Mesendoderm (in vitro differentiated cells): Measurements from ENCODE around the gene NDUFS1. TPM values are rescaled to one million over a fixed set of nuclear protein-coding genes. Genes with fewer than 3 reads are reported as not detected.
"Not testable (repeated sequence)": the region's sequence is repeated elsewhere in the genome, so short reads cannot be mapped to it uniquely, and the experiment has no call there.

Source experiments
- DNase-seq: peaks from one replicate; pipeline ENCODE4 v3.0.0; 2013
- H2AK5ac ChIP-seq: 2 replicates; pipeline ENCODE4 v1.6.1; 2013; ENCODE audit warnings: low read length, inconsistent platforms
- H2BK120ac ChIP-seq: 2 replicates; pipeline ENCODE4 v1.6.1; 2013; ENCODE audit warnings: low read depth, mild to moderate bottlenecking, low read length, moderate library complexity, mixed read lengths
- H2BK15ac ChIP-seq: replicated peaks from 2 replicates; pipeline ENCODE4 v1.6.1; 2013; ENCODE audit warnings: low read depth, mild to moderate bottlenecking, moderate library complexity
- H2BK5ac ChIP-seq: 2 replicates; pipeline ENCODE4 v1.6.1; 2013; ENCODE audit warnings: low read length, inconsistent platforms
- H3K18ac ChIP-seq: 2 replicates; pipeline ENCODE4 v1.6.1; 2013; ENCODE audit warnings: mild to moderate bottlenecking, low read length, mixed read lengths
- H3K23ac ChIP-seq: one replicate; pipeline ENCODE4 v1.6.1; 2013; ENCODE audit warnings: low read length
- H3K27ac ChIP-seq: 2 replicates; pipeline ENCODE4 v1.5.1; 2013; ENCODE audit warnings: low read depth, mild to moderate bottlenecking, inconsistent platforms, low read length, moderate library complexity
- H3K27me3 ChIP-seq: 2 replicates; pipeline ENCODE4 v1.6.1; 2013; ENCODE audit warnings: low read length, control low read depth, mild to moderate bottlenecking, inconsistent platforms; ENCODE audit not compliant: insufficient read depth, poor library complexity
- H3K36me3 ChIP-seq: 2 replicates; pipeline ENCODE4 v1.6.1; 2013; ENCODE audit warnings: low read length, inconsistent platforms; ENCODE audit not compliant: control insufficient read depth, insufficient read depth
- H3K4ac ChIP-seq: one replicate; pipeline ENCODE4 v1.6.1; 2013; ENCODE audit warnings: low read depth, mild to moderate bottlenecking, low read length, moderate library complexity
- H3K4me1 ChIP-seq: 2 replicates; pipeline ENCODE4 v1.6.1; 2013; ENCODE audit warnings: low read depth, low read length, inconsistent platforms; ENCODE audit not compliant: control insufficient read depth
- H3K4me2 ChIP-seq: 2 replicates; pipeline ENCODE4 v1.6.1; 2013; ENCODE audit warnings: low read length
- H3K4me3 ChIP-seq: 2 replicates; pipeline ENCODE4 v1.5.1; 2013; ENCODE audit warnings: mild to moderate bottlenecking, low read length
- H3K56ac ChIP-seq: one replicate; pipeline ENCODE4 v1.6.1; 2013; ENCODE audit warnings: low read length
- H3K79me1 ChIP-seq: 2 replicates; pipeline ENCODE4 v1.6.1; 2013; ENCODE audit warnings: low read length, inconsistent platforms
- H3K79me2 ChIP-seq: 2 replicates; pipeline ENCODE4 v1.6.1; 2013; ENCODE audit warnings: mild to moderate bottlenecking, low read length; ENCODE audit not compliant: control insufficient read depth, insufficient read depth
- H3K9ac ChIP-seq: 2 replicates; pipeline ENCODE4 v1.6.1; 2013; ENCODE audit warnings: low read length, inconsistent platforms
- H4K5ac ChIP-seq: one replicate; pipeline ENCODE4 v1.6.1; 2013; ENCODE audit warnings: low read length
- H4K8ac ChIP-seq: one replicate; pipeline ENCODE4 v1.6.1; 2013; ENCODE audit warnings: low read depth, mild to moderate bottlenecking, control low read depth, low read length, moderate library complexity
- WGBS: extraction: QIAGEN DNeasy Blood & Tissue Kit; methylation state at CpG from one replicate; pipeline ENCODE4 v1.1.7; 2013; ENCODE audit warnings: low lambda C conversion rate, missing lambda C conversion rate; ENCODE audit not compliant: insufficient coverage; ENCODE audit errors: extremely low coverage; 5-methylcytosine and 5-hydroxymethylcytosine counted together
- polyA plus RNA-seq, 2 experiments: library from polyadenylated mRNA; stranded (reverse); fragments of 200-250 nt; gene quantifications; one replicate each; pipeline ENCODE4 v1.2.3, GENCODE V29; 2013

The NDUFS1 gene
- polyA plus RNA-seq (2013, experiment 1 of 2) = 42.4 TPM
- polyA plus RNA-seq (2013, experiment 2 of 2) = 43.2 TPM

- no peak within 1 kb of the TSS for H2BK120ac ChIP-seq
- peak within 1 kb of the TSS; percentile 95 for H3K4ac ChIP-seq
- H3K79me1 ChIP-seq = peaks cover 4% of the 10 kb centered on the region
- H2BK15ac ChIP-seq = no peak within 1 kb of the TSS
- no peak within 1 kb of the TSS for H4K5ac ChIP-seq
- peak within 1 kb of the TSS; percentile 100 for H3K56ac ChIP-seq
- H3K79me2 ChIP-seq = peaks cover 49% of the 10 kb centered on the region
- DNase-seq = peak; percentile 99
- peaks cover 9% of the 10 kb centered on the region for H3K36me3 ChIP-seq
- H3K27ac ChIP-seq = peak within 1 kb of the TSS; percentile 98
- H2BK5ac ChIP-seq = peak within 1 kb of the TSS; percentile 62
- peak within 1 kb of the TSS; percentile 67 for H3K23ac ChIP-seq
- WGBS = no CpG with 5 or more reads among the region's 64 CpGs
- peak within 1 kb of the TSS; percentile 100 for H3K4me3 ChIP-seq
- H3K27me3 ChIP-seq = no peaks in the 10 kb centered on the region
- H4K8ac ChIP-seq = peak within 1 kb of the TSS; percentile 93
- peak within 1 kb of the TSS; percentile 97 for H3K18ac ChIP-seq
- peak within 1 kb of the TSS; percentile 88 for H3K4me2 ChIP-seq
- peaks cover 3% of the 10 kb centered on the region for H3K4me1 ChIP-seq
- peak within 1 kb of the TSS; percentile 91 for H2AK5ac ChIP-seq
- peak within 1 kb of the TSS; percentile 100 for H3K9ac ChIP-seq
Observed at GRCh38 chr2:206159346-206160124, at the start of gene NDUFS1, which contains the start of gene EEF1B2. TSS of gene NDUFS1 (minus strand) at chr2:206159444. CDS start at chr2:206153678, 5,766 bp downstream. TSS of gene EEF1B2 (plus strand) at chr2:206159895. CDS start at chr2:206159980, 85 bp downstream.

GRCh38 chr2:206208900-206209299, 49.7 kb upstream of the NDUFS1 start:
- no peak overlapping the region for H4K8ac ChIP-seq
- H2BK5ac ChIP-seq = no peak overlapping the region
- H4K5ac ChIP-seq = no peak overlapping the region
- H3K4me3 ChIP-seq = no peak overlapping the region
- H3K56ac ChIP-seq = no peak overlapping the region
- no peak overlapping the region for H3K9ac ChIP-seq
- no peaks in the 10 kb centered on the region for H3K79me2 ChIP-seq
- peaks cover 5% of the 10 kb centered on the region for H3K4me1 ChIP-seq
- no peak overlapping the region for H3K23ac ChIP-seq
- no CpG with 5 or more reads among the region's 7 CpGs for WGBS
- no peaks in the 10 kb centered on the region for H3K36me3 ChIP-seq
- H3K18ac ChIP-seq = no peak overlapping the region
- H3K79me1 ChIP-seq = no peaks in the 10 kb centered on the region
- no peaks in the 10 kb centered on the region for H3K27me3 ChIP-seq
- no peak overlapping the region for H2AK5ac ChIP-seq
- H2BK15ac ChIP-seq = no peak overlapping the region
- no peak overlapping the region for H3K4me2 ChIP-seq
- H3K27ac ChIP-seq = no peak overlapping the region
- no peak overlapping the region for H3K4ac ChIP-seq
- no peak for DNase-seq
- no peak overlapping the region for H2BK120ac ChIP-seq

- H3K79me1 ChIP-seq, H3K9ac ChIP-seq, H3K23ac ChIP-seq, H3K4me1 ChIP-seq, H2BK5ac ChIP-seq, H3K18ac ChIP-seq, H3K36me3 ChIP-seq, H4K8ac ChIP-seq, H2BK120ac ChIP-seq, H3K4me3 ChIP-seq, H2AK5ac ChIP-seq, H3K27me3 ChIP-seq, H3K4ac ChIP-seq, H3K4me2 ChIP-seq, H3K56ac ChIP-seq, H4K5ac ChIP-seq, H2BK15ac ChIP-seq, H3K27ac ChIP-seq, H3K79me2 ChIP-seq: not testable (repeated sequence)
- DNase-seq = peak; percentile 22
- WGBS = no CpG with 5 or more reads among the region's 2 CpGs
Observed at GRCh38 chr2:206207316-206207715, 48.1 kb upstream of the NDUFS1 start.

- H4K5ac ChIP-seq = no peak overlapping the region
- H3K56ac ChIP-seq = no peak overlapping the region
- H3K18ac ChIP-seq = no peak overlapping the region
- no peaks in the 10 kb centered on the region for H3K4me1 ChIP-seq
- H3K79me1 ChIP-seq = no peaks in the 10 kb centered on the region
- WGBS = no CpG with 5 or more reads among the region's 3 CpGs
- no peak overlapping the region for H2AK5ac ChIP-seq
- H3K4ac ChIP-seq = no peak overlapping the region
- H3K4me3 ChIP-seq = no peak overlapping the region
- H3K23ac ChIP-seq = no peak overlapping the region
- no peak overlapping the region for H2BK5ac ChIP-seq
- H3K27me3 ChIP-seq = no peaks in the 10 kb centered on the region
- H4K8ac ChIP-seq = no peak overlapping the region
- H3K27ac ChIP-seq = no peak overlapping the region
- no peak overlapping the region for H2BK15ac ChIP-seq
- no peaks in the 10 kb centered on the region for H3K36me3 ChIP-seq
- H3K79me2 ChIP-seq = no peaks in the 10 kb centered on the region
- no peak overlapping the region for H2BK120ac ChIP-seq
- H3K4me2 ChIP-seq = no peak overlapping the region
- H3K9ac ChIP-seq = no peak overlapping the region
- no peak for DNase-seq
Observed at GRCh38 chr2:206204710-206205109, 45.5 kb upstream of the NDUFS1 start.

GRCh38 chr2:206203331-206203730, 44.1 kb upstream of the NDUFS1 start:
- H3K18ac ChIP-seq = no peak overlapping the region
- no CpG with 5 or more reads among the region's 17 CpGs for WGBS

More at GRCh38 chr2:206203331-206203730, 44.1 kb upstream of the NDUFS1 start:
- DNase-seq = no peak
- H2AK5ac ChIP-seq = no peak overlapping the region
- H4K8ac ChIP-seq = no peak overlapping the region
- H3K4me1 ChIP-seq = no peaks in the 10 kb centered on the region
- H2BK5ac ChIP-seq = no peak overlapping the region
- H3K9ac ChIP-seq = no peak overlapping the region
- H3K56ac ChIP-seq = no peak overlapping the region
- H3K27me3 ChIP-seq = no peaks in the 10 kb centered on the region
- no peak overlapping the region for H3K4me3 ChIP-seq
- H3K4ac ChIP-seq = no peak overlapping the region
- H3K36me3 ChIP-seq = no peaks in the 10 kb centered on the region
- H3K79me2 ChIP-seq = no peaks in the 10 kb centered on the region
- H2BK120ac ChIP-seq = no peak overlapping the region
- H3K27ac ChIP-seq = no peak overlapping the region
- no peak overlapping the region for H3K23ac ChIP-seq
- no peak overlapping the region for H4K5ac ChIP-seq
- H2BK15ac ChIP-seq = no peak overlapping the region
- no peaks in the 10 kb centered on the region for H3K79me1 ChIP-seq
- H3K4me2 ChIP-seq = no peak overlapping the region
